Loucy (cell line): ENCODE data around the gene SFMBT2.

Experiments
- H2AFZ ChIP-seq: fragments of 200-600 bp; sonication (generic); 2 replicates; pipeline ENCODE4 v1.6.0; 2016; ENCODE audit warnings: antibody characterized with exemption, mild to moderate bottlenecking, low read length, moderate library complexity
- H3F3A ChIP-seq: fragments of 200-600 bp; 2 replicates; pipeline ENCODE4 v1.6.0; 2016; ENCODE audit warnings: antibody characterized with exemption, low read depth, mild to moderate bottlenecking
- H3K27me3 ChIP-seq: fragments of 200-600 bp; sonication (generic); 2 replicates; pipeline ENCODE4 v1.6.1; 2014; ENCODE audit warnings: low read length, mild to moderate bottlenecking; ENCODE audit not compliant: insufficient read depth, poor library complexity, severe bottlenecking
- H3K36me3 ChIP-seq: fragments of 200-600 bp; sonication (generic); 2 replicates; pipeline ENCODE4 v1.6.1; 2016; ENCODE audit warnings: low read length; ENCODE audit not compliant: insufficient read depth
- H3K4me1 ChIP-seq: fragments of 200-600 bp; sonication (generic); 2 replicates; pipeline ENCODE4 v1.5.1; 2014; ENCODE audit warnings: low read length, mild to moderate bottlenecking; ENCODE audit not compliant: insufficient read depth, poor library complexity, severe bottlenecking
- H3K4me2 ChIP-seq: fragments of 200-600 bp; sonication (generic); 2 replicates; pipeline ENCODE4 v1.6.0; 2014; ENCODE audit warnings: antibody characterized with exemption, low read length, low read depth, mild to moderate bottlenecking; ENCODE audit not compliant: poor library complexity, severe bottlenecking
- H3K4me3 ChIP-seq: fragments of 200-600 bp; sonication (generic); 2 replicates; pipeline ENCODE4 v1.5.1; 2014; ENCODE audit warnings: low read length, mild to moderate bottlenecking, mixed read lengths; ENCODE audit not compliant: poor library complexity, severe bottlenecking
- H3K79me2 ChIP-seq: fragments of 200-600 bp; sonication (generic); 2 replicates; pipeline ENCODE4 v1.6.1; 2014; ENCODE audit warnings: low read length; ENCODE audit not compliant: insufficient read depth
- H3K9ac ChIP-seq: fragments of 200-600 bp; sonication (generic); 2 replicates; pipeline ENCODE4 v1.6.0; 2014; ENCODE audit warnings: mild to moderate bottlenecking, low read depth, low read length, moderate library complexity; ENCODE audit not compliant: poor library complexity, severe bottlenecking
- H3K9me2 ChIP-seq: fragments of 200-600 bp; sonication (generic); replicated peaks from 2 replicates; pipeline ENCODE4 v1.6.1; 2016; ENCODE audit warnings: low read depth, low read length, mixed read lengths
- H3K9me3 ChIP-seq: fragments of 200-600 bp; sonication (generic); 2 replicates; pipeline ENCODE4 v1.6.1; 2014; ENCODE audit warnings: mild to moderate bottlenecking, antibody characterized with exemption, low read length, low read depth; ENCODE audit not compliant: insufficient read depth
- H4K20me1 ChIP-seq: fragments of 200-600 bp; sonication (generic); 2 replicates; pipeline ENCODE4 v1.6.0; 2014; ENCODE audit warnings: antibody characterized with exemption, low read length, mild to moderate bottlenecking; ENCODE audit not compliant: insufficient read depth, poor library complexity, severe bottlenecking
- EZH2phosphoT487 ChIP-seq: fragments of 200-600 bp; IDR thresholded peaks from 2 replicates; pipeline ENCODE4 v1.6.1; 2018; ENCODE audit warnings: antibody characterized with exemption, mild to moderate bottlenecking, moderate library complexity, borderline replicate concordance
- TF ChIP-seq, protein P1 (sequence below): fragments of 200-600 bp; sonication (generic); conservative IDR thresholded peaks from 2 replicates; pipeline ENCODE4 v1.5.1; 2014; ENCODE audit warnings: mild to moderate bottlenecking, antibody characterized with exemption, low read length

SFMBT2 gene

DNA sequence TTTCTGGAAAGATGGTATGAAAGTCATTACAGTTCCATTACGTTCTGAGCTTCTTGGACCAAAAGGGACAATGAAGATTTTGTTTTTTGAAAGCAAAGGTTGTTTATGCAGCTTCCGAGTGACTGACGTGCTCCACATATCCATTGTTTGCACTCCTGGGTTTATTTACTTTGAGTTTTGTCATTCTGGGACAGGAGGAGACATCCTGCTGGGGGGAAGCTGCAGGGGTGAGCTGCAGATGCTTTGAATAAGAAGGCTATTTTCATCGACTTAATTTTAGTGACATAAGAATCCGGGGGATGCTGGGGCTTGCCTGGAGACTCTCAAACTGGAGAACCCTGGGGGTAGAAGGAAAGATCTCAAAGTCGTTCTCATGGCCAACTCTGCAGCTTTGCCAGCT, 12.7 kb upstream of the SFMBT2 start:
- H4K20me1 ChIP-seq: no peaks in the 10 kb centered on the region
- no peak overlapping the region for H3K4me2 ChIP-seq
- H3F3A ChIP-seq: no peaks in the 10 kb centered on the region
- no peaks in the 10 kb centered on the region for H3K79me2 ChIP-seq
- no peaks in the 10 kb centered on the region for H3K36me3 ChIP-seq
- no peak overlapping the region for H3K4me3 ChIP-seq
- no peaks in the 10 kb centered on the region for H3K9me3 ChIP-seq
- no peaks in the 10 kb centered on the region for H3K4me1 ChIP-seq
- H3K9ac ChIP-seq: no peak overlapping the region
- no peaks in the 10 kb centered on the region for H3K27me3 ChIP-seq
- H3K9me2 ChIP-seq: no peaks in the 10 kb centered on the region
- TF ChIP-seq, protein P1, sequence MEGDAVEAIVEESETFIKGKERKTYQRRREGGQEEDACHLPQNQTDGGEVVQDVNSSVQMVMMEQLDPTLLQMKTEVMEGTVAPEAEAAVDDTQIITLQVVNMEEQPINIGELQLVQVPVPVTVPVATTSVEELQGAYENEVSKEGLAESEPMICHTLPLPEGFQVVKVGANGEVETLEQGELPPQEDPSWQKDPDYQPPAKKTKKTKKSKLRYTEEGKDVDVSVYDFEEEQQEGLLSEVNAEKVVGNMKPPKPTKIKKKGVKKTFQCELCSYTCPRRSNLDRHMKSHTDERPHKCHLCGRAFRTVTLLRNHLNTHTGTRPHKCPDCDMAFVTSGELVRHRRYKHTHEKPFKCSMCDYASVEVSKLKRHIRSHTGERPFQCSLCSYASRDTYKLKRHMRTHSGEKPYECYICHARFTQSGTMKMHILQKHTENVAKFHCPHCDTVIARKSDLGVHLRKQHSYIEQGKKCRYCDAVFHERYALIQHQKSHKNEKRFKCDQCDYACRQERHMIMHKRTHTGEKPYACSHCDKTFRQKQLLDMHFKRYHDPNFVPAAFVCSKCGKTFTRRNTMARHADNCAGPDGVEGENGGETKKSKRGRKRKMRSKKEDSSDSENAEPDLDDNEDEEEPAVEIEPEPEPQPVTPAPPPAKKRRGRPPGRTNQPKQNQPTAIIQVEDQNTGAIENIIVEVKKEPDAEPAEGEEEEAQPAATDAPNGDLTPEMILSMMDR: no peak
- no peak for TF ChIP-seq EZH2phosphoT487
- H2AFZ ChIP-seq: no peak overlapping the region

DNA sequence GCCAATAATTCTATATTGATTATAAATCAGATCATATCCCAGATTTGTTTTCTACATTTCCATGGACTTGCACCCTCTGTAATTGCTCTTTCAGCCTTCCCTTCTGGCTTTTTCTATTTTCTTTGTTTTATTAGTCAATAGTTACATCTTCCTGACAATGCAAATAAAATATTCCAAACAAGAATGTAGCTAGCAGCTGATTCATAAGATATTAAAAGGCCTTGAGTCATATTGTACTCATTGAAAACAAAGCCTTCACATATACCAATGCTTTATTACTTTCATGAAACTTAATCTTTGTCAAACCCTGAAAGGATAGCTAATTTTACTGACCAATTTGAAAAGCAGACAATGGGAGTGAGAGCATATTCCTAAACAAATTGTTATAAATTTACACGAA, 10.7 kb upstream of the SFMBT2 start:
- Histone ChIP-seq H2AFZ (no peak overlapping the region), H3K79me2 (no peaks in the 10 kb centered on the region), H3K36me3 (no peaks in the 10 kb centered on the region), H4K20me1 (no peaks in the 10 kb centered on the region), H3K9me2 (no peaks in the 10 kb centered on the region), H3F3A (no peaks in the 10 kb centered on the region), H3K9me3 (no peaks in the 10 kb centered on the region), H3K4me3 (no peak overlapping the region), H3K4me2 (no peak overlapping the region), H3K9ac (no peak overlapping the region), H3K27me3 (no peaks in the 10 kb centered on the region), H3K4me1 (no peaks in the 10 kb centered on the region)
- TF ChIP-seq, protein P1: no peak
- no peak for TF ChIP-seq EZH2phosphoT487

DNA sequence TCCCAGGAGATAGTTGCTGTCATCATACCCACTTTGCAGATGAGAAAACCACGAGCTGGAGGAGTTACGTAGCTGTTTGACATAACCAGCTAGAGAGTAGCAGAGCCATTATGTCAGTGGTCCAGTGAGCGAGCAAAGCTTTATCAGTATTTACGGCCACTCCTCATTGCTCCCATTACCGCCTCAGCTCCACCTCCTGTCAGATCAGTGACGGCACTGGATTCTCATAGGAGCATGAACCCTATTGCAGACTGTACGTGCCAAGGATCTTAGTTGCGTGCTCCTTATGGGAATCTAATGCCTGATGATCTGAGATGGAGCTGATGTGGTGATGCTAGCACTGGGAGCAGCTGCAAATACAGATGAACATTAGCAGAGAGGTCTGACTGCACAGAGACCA, 9.2 kb upstream of the SFMBT2 start:
- Histone ChIP-seq H3K4me2 (no peak overlapping the region), H3K36me3 (no peaks in the 10 kb centered on the region), H4K20me1 (no peaks in the 10 kb centered on the region), H3K4me3 (no peak overlapping the region), H3K9me2 (no peaks in the 10 kb centered on the region), H3K4me1 (no peaks in the 10 kb centered on the region), H2AFZ (no peak overlapping the region), H3K9me3 (no peaks in the 10 kb centered on the region), H3K9ac (no peak overlapping the region), H3K79me2 (no peaks in the 10 kb centered on the region), H3F3A (no peaks in the 10 kb centered on the region), H3K27me3 (no peaks in the 10 kb centered on the region)
- TF ChIP-seq, protein P1: no peak
- no peak for TF ChIP-seq EZH2phosphoT487
